Transverse colon (tissue), 3 donors: ENCODE measurements around the gene PLAU.

ENCODE experiments used
- CTCF ChIP-seq, 5 experiments: fragments of 200-600 bp in 3 of 5; fragments of 450-650 bp in 2 of 5; sonication (generic) in 3 of 5; IDR thresholded peaks; 1 replicate in 2 of 5; 2 replicates in 3 of 5; pipeline ENCODE4 v1.5.1; 2016 to 2017; ENCODE audit warnings: antibody characterized with exemption in 5 of 5, inconsistent platforms in 3 of 5, mild to moderate bottlenecking in 2 of 5, moderate library complexity in 1 of 5
- EP300 ChIP-seq: sonication (generic); formaldehyde crosslinking; IDR thresholded peaks from one replicate; pipeline ENCODE4 v1.6.1; 2017; ENCODE audit warnings: antibody characterized with exemption, low read depth
- POLR2A ChIP-seq: fragments of 450-650 bp; IDR thresholded peaks from one replicate; pipeline ENCODE4 v1.6.1; 2016; ENCODE audit warnings: antibody characterized with exemption, mild to moderate bottlenecking, moderate library complexity

- TF ChIP-seq CTCF (IDR thresholded peaks at IDR 0.05) = no peak
- TF ChIP-seq EP300 = no peak
- TF ChIP-seq POLR2A = no peak
Observed at GRCh38 chr10:73902351-73902750, 8.6 kb upstream of the PLAU start.
